ENCODE data around the gene ATP6V1F.

Gene ATP6V1F

GRCh38 chr7:128872394-128872824, 9.8 kb downstream of the ATP6V1F start:
- Histone ChIP-seq H3K9ac (ENCODE audit: low read depth, low read length, poor library complexity, severe bottlenecking) (no peak overlapping the region), H3K4me2 (ENCODE audit: low read depth, low read length, poor library complexity, severe bottlenecking) (no peak overlapping the region), H3K79me2 (ENCODE audit: insufficient read depth, low read length) (peaks cover 4% of the 10 kb centered on the region; the same call in 1 of the 2 replicates), H3K9me3 (ENCODE audit: insufficient read depth, low read depth, low read length) (no peaks in the 10 kb centered on the region), H3K4me3 (ENCODE audit: low read length, poor library complexity, severe bottlenecking) (no peak overlapping the region), H3K4me1 (ENCODE audit: insufficient read depth, low read length, poor library complexity, severe bottlenecking) (peaks cover 11% of the 10 kb centered on the region), H3K27me3 (ENCODE audit: insufficient read depth, low read length, poor library complexity, severe bottlenecking) (no peaks in the 10 kb centered on the region), H3K36me3 (ENCODE audit: insufficient read depth, low read length) (no peaks in the 10 kb centered on the region), H3K9me2 (replicated peaks; ENCODE audit: low read depth, low read length) (no peaks in the 10 kb centered on the region), H3F3A (ENCODE audit: low read depth) (no peaks in the 10 kb centered on the region), H4K20me1 (ENCODE audit: insufficient read depth, low read length, poor library complexity, severe bottlenecking) (no peaks in the 10 kb centered on the region), H2AFZ (ENCODE audit: low read length) (no peak overlapping the region)
- TF ChIP-seq CTCF (conservative IDR thresholded peaks at IDR 0.05; ENCODE audit: low read length) (peak; percentile 44), EZH2phosphoT487 (IDR thresholded peaks at IDR 0.05; ENCODE audit: borderline replicate concordance) (no peak)

- Histone ChIP-seq H3K4me3 (ENCODE audit: low read length, poor library complexity, severe bottlenecking) (no peak overlapping the region), H3K27me3 (ENCODE audit: insufficient read depth, low read length, poor library complexity, severe bottlenecking) (no peaks in the 10 kb centered on the region), H3K36me3 (ENCODE audit: insufficient read depth, low read length) (no peaks in the 10 kb centered on the region), H3K9ac (ENCODE audit: low read depth, low read length, poor library complexity, severe bottlenecking) (no peak overlapping the region), H3K4me2 (ENCODE audit: low read depth, low read length, poor library complexity, severe bottlenecking) (no peak overlapping the region), H3K9me2 (replicated peaks; ENCODE audit: low read depth, low read length) (no peaks in the 10 kb centered on the region), H3K79me2 (ENCODE audit: insufficient read depth, low read length) (peaks cover 4% of the 10 kb centered on the region; the same call in 1 of the 2 replicates), H3K4me1 (ENCODE audit: insufficient read depth, low read length, poor library complexity, severe bottlenecking) (peaks cover 14% of the 10 kb centered on the region), H4K20me1 (ENCODE audit: insufficient read depth, low read length, poor library complexity, severe bottlenecking) (no peaks in the 10 kb centered on the region), H3F3A (ENCODE audit: low read depth) (no peaks in the 10 kb centered on the region), H2AFZ (ENCODE audit: low read length) (no peak overlapping the region), H3K9me3 (ENCODE audit: insufficient read depth, low read depth, low read length) (no peaks in the 10 kb centered on the region)
- TF ChIP-seq CTCF (conservative IDR thresholded peaks at IDR 0.05; ENCODE audit: low read length) (no peak), EZH2phosphoT487 (IDR thresholded peaks at IDR 0.05; ENCODE audit: borderline replicate concordance) (no peak)
Measured at GRCh38 chr7:128873234-128873633, 10.6 kb downstream of the ATP6V1F start.

GRCh38 chr7:128874140-128875031, 11.7 kb downstream of the ATP6V1F start:
- Histone ChIP-seq H3K27me3 (ENCODE audit: insufficient read depth, low read length, poor library complexity, severe bottlenecking) (no peaks in the 10 kb centered on the region), H4K20me1 (ENCODE audit: insufficient read depth, low read length, poor library complexity, severe bottlenecking) (no peaks in the 10 kb centered on the region), H3K9me3 (ENCODE audit: insufficient read depth, low read depth, low read length) (no peaks in the 10 kb centered on the region), H3K4me1 (ENCODE audit: insufficient read depth, low read length, poor library complexity, severe bottlenecking) (peaks cover 9% of the 10 kb centered on the region), H3F3A (ENCODE audit: low read depth) (no peaks in the 10 kb centered on the region), H3K79me2 (ENCODE audit: insufficient read depth, low read length) (peaks cover 4% of the 10 kb centered on the region; the same call in 1 of the 2 replicates), H3K9ac (ENCODE audit: low read depth, low read length, poor library complexity, severe bottlenecking) (no peak overlapping the region), H3K4me2 (ENCODE audit: low read depth, low read length, poor library complexity, severe bottlenecking) (no peak overlapping the region), H3K36me3 (ENCODE audit: insufficient read depth, low read length) (no peaks in the 10 kb centered on the region), H2AFZ (ENCODE audit: low read length) (no peak overlapping the region), H3K9me2 (replicated peaks; ENCODE audit: low read depth, low read length) (no peaks in the 10 kb centered on the region), H3K4me3 (ENCODE audit: low read length, poor library complexity, severe bottlenecking) (no peak overlapping the region)
- no peak for TF ChIP-seq CTCF (conservative IDR thresholded peaks at IDR 0.05; ENCODE audit: low read length)
- no peak for TF ChIP-seq EZH2phosphoT487 (IDR thresholded peaks at IDR 0.05; ENCODE audit: borderline replicate concordance)

Measured in Loucy (cell line).